NCI-H774 (cell line): ENCODE measurements around the gene GPX2.
"Not testable (repeated sequence)": the region's sequence is repeated elsewhere in the genome, so short reads cannot be mapped to it uniquely, and the experiment has no call there.

Source experiments
- DNase-seq: peaks from one replicate; lab custom pipeline; 2025; lab: John Stamatoyannopoulos, UW

Gene GPX2

DNA sequence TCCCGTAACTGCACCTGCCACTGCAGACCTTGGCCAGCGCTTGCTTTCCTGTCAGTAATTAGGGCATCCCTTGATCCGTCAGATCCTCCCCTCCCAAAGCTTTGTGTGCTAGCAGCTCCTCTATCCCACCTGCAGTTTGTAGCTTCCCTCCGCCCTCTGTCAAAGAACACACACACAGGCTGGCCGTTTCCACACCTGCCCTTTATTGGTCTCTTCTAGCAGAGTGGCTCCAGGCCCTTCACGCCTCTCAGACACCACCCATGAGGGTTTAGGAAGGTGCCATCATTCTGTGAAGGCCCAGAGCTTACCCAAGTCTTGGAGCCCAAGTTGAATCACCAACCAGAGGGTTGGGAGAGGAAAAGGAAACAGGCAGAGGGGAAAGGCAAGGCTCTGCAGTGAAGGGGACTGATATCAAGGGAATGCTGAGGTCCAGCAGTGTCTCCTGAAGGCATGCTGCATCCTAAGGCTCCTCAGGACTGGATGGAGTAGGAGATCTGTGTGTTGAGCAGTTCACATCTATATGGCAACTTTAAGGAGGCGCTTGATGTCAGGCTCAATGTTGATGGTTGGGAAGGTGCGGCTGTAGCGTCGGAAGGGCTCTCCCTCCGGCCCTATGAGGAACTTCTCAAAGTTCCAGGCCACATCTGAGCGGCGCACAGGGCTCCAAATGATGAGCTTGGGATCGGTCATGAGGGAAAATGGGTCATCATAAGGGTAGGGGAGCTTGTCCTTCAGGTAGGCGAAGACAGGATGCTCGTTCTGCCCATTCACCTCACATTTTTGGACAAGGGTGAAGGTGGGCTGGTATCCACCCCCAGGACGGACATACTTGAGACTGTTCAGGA lies 3.4 kb downstream of the GPX2 start:
- no peak for DNase-seq

DNA sequence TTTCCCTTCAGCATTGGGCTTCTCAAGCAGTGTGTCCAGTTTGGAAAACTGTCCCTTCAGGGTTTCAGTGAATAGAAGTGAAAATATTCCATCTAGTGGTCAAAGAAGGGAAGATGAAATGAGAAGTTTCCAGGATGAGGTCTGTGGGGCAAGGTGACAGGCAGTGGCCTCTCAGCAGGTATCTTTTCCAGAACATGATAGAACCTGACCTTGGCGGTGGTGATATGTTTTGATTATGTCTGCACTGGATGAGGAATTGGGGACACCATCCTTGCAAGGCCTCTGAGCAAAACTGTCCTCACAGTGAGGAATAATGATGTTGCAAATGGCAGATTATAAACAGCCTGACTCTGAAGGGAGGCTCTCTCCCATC lies 4.7 kb downstream of the GPX2 start:
- no peak for DNase-seq

- no peak for DNase-seq
Observed at GRCh38 chr14:64937171-64937820, 5.2 kb downstream of the GPX2 start.

DNA sequence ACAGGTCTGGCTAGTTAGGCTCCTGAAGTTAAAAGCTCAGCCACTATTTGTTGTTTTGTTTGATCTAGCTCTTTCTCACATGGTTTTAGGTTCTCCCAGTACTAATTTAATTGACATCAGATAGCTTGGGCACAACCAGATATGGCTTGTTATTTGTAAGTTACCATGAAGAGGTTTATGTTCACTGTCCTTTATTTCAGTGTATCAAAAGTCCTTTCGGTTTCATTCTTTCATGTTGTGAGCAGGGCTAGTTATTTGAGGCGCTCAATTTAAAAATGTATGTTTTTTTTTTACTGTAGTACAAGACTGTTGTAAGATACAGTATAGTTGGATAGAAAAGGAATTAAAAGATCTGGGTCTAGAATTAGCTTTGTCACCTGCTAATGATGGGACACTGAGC lies 7.0 kb downstream of the GPX2 start:
- no peak for DNase-seq

GRCh38 chr14:64934338-64934929 lies 8.1 kb downstream of the GPX2 start:
- no peak for DNase-seq

- DNase-seq = no peak
Observed at GRCh38 chr14:64932231-64932630, 10.3 kb downstream of the GPX2 start.

DNA sequence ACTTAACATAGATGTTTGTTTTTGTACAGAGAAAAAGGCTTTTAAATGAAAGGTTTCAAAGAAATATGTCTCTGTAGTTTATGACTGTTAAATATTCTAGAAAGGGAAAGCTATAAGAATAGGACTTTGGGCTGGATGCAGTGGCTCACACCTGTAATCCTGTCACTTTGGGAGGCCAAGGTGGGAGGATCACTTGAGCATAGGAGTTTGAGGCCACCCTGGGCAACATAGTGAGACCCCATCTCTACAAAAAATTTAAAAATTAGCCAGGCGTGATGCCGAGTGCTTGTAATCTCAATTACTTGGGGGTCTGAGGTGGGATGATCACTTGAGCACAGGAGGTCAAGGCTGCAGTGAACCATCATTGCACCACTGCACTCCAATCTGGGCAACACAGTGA lies 11.4 kb downstream of the GPX2 start:
- no peak for DNase-seq

DNA sequence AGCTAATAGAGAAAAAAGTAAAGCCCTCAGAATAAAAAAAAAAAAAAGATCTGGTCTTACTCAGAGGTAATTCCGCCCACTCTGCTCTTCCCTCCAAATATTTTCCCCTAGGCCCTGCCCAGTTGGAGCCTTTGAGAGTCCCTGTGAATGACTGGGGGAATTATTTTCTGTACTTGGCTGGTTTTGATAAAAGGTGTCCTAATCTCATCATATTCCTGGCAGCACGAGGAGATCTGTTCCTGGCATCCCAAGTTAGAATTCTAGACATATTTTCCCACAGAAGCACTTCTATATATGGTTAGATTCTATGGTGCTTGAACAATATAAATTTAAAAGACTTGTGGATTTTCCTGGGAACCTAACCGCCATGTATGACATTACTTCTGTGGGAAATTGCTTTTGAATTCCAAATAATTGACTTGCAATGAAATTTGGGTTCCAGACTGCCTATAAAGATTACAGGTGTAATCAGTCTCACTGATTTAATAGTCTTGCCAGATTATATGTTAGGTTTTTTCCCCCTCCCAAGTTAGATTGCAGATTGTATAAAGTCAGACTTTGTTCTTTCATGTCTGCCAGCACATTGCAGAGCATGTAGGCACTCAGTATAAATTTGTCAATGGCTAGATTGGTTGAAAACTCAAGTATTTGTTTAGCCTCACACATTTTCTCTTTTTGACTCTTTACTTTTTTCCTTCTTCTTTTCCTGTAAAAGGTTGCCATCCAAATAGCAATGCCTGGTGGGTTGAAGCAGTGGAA lies 12.3 kb downstream of the GPX2 start:
- DNase-seq = no peak

DNA sequence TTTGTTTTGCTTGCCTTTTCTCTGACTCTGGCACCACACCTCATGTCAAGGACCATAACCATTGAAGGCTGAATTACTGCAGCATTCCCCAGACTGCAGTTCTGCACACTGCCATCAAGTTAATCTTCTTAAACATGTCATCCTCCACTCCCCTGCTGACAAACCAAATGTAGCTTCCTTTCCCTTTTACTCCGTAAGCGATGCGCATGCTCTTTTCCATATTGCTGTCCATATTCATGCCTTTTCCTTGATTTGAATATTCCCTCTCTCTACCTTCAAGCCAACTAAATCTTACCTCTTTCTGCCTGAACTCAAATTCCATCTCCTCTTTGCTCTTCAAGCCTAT lies 13.6 kb downstream of the GPX2 start:
- DNase-seq = no peak

DNA sequence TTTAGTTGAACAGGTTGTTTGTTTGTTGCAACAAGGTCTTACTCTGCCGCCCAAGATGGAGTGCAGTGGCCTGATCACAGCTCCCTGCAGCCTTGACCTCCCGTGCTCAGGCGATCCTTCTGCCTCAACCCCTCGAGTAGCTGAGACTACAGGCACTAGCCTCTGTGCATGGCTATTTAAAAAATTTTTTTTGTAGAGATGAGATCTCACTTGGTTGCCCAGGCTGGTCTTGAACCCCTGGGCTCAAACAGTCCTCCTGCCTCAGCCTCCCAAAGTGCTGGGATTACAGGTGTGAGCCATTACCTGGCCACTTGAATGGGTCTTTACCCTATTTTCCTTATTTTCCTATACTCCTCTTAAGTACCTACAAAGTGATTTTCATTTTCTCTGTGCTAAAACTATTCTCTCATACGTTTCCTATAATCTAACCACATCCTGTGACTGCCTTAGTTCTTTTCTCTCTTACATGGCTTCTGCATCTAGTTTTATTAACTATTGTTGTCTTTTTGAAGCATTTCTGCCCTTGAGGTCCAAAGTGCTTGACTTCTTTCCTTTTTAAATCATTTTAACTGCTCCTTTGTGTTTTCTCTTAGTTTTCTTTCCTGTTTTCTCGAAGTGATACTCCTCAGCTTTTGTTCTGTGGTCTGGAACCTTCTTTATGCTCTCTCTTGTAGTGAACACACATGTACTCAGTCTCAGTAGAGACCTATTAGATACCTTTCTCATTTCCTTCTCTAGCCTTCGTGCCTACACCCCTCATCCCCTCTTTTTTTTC lies 14.1 kb downstream of the GPX2 start:
- no peak for DNase-seq

GRCh38 chr14:64927031-64927430 lies 15.5 kb downstream of the GPX2 start:
- no peak for DNase-seq

GRCh38 chr14:64926398-64926995 lies 16.0 kb downstream of the GPX2 start:
- DNase-seq = no peak

DNA sequence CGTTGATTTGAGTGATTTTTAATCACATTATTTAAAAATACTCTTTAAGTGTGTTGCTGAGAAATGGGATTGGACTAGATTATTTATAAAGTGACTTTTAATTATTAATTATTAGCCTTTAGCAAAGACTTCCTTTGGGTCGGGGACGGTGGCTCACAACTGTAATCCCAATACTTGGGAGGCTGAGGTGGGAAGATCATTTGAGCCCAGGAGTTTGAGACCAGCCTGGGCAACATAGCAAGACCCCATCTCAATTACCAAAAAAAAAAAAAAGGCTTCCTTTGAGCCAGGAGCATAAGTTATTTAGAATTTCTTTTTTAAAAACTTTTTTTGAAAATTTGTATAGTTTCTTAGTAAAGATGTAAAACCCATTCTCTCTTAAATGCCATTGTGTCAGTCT lies 19.5 kb downstream of the GPX2 start:
- DNase-seq = no peak

DNA sequence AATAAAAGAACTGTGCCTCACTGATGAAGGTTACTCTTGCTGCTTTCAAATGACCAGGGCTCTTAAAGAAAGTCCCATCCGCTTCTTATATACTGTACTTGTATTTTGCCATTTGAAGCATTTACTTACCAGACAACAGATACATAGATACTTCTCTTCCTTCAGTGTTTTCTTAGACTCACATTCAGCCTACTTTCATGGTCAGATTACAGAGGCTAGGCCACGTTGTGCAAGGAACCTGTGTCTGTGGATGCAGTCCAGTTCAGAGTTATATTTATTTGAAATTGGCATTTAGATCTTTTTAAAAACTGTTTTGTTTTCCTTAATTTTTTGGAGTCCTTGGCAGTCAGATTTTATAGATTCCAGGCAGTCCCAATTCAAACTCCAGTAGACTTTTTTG lies 22.1 kb downstream of the GPX2 start:
- DNase-seq = no peak

DNA sequence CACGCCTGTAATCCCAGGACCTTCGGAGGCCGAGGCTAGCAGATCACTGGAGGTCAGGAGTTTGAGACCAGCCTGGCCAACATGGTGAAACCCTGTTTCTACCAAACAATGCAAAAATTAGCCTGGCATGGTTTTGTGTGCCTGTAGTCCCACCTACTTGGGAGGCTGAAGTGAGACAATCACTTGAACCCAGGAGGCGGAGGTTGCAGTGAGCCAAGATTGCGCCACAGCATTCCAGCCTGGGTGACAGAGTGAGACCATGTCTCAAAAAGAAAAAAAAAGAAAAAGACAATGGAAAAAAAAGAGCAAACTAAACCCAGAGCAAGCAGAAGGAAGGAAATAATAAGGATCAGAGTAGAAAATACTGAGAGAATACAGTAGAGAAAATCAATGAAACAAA lies 22.9 kb downstream of the GPX2 start:
- no peak for DNase-seq

DNA sequence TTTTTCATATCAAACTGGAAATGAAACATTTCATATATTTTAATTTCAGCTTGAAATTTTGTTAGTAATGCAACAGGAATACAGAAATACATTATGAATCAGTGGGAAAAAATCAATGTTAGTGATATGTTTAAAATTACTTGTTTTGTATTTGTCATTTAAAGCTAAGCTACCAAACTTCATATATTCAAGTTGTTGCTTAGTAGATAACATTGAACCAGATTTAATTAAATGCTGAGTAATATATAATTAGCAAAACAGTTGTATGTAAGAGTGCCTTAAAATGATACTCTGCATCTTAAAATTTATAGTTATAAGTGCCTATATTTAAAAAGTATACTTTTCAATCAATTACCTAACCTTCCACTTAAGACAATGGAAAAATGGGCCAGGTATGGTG lies 23.3 kb downstream of the GPX2 start:
- DNase-seq = no peak

- no peak for DNase-seq
Observed at GRCh38 chr14:64918216-64918615, 24.3 kb downstream of the GPX2 start.

DNA sequence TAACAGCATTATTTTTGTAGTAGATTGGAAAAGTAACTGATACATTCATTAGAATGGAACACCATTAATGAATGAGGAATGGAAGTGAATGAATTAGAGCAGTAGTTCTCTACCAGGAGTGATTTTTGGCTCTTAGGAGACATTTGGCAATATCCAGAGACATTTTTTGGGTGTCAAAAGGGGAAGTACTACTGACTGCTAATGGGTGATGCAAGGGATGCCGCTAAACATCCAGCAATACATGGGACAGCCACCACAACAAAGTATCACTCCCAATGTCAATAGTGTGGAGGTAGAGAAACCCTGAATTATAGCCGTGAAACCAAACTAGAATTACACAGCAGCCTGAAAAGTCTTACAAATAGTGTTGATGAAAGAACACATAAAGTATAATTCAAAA lies 26.7 kb downstream of the GPX2 start:
- no peak for DNase-seq

GRCh38 chr14:64915029-64915424 lies 27.5 kb downstream of the GPX2 start:
- DNase-seq = no peak

DNA sequence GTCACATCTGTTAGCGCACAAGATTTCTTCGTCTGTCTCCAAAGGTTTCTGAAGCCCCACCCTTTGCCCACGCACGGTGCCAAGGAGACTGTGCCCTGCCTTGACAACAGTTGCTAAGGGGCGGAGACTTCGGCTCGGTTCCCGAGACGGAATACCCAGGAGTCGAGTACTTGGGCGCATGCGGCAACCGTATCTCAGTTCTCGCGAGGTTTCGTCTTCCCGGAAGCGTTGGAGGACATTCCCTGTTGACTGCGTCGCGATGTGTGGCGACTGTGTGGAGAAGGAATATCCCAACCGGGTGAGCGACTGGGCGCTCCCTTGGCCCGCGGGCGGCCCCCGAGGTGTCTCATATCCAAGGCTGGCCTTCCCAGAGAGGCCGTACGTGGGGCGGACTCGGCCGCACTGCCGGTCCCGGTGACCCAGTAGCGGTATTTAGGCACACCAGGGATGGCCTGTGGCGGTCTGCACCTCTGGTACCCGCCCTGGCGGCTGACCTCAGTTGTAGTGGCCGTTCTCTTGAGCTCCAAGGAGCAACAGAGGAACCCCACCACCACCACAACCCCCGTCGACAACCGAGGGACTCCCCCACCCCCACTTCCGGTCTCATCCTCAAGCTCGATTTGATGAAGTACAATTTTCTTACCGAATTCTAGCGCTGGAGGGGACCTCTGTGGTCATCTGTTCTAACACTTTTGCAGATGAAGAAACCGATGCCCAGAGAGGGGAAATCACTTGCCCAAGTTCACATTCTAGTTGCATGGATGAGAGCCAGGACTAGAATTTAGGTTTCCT lies 28.1 kb downstream of the GPX2 start, which contains the start of gene CHURC1:
TSS of gene CHURC1 (plus strand) at position 219 of the 792 bp plus-strand sequence. CDS start at position 260, 41 bp downstream.
- peak; percentile 91 for DNase-seq

GRCh38 chr14:64913477-64913876 lies 29.1 kb downstream of the GPX2 start:
- DNase-seq = not testable (repeated sequence)
